ENCODE data around the gene AOAH. TPM values are rescaled to one million over a fixed set of nuclear protein-coding genes. Genes with fewer than 3 reads are reported as not detected.

AOAH gene
- total RNA-seq, 1 experiment from 2014 or later: not detected

- Histone ChIP-seq H3K4me1 (ENCODE audit: insufficient read depth, low read length, poor library complexity, severe bottlenecking) (no peaks in the 10 kb centered on the region), H3K4me3 (ENCODE audit: low read depth, low read length, poor library complexity, severe bottlenecking) (no peak overlapping the region), H3K27ac (ENCODE audit: low read depth, low read length, poor library complexity, severe bottlenecking) (no peak overlapping the region), H3K36me3 (ENCODE audit: insufficient read depth, low read length, poor library complexity, severe bottlenecking) (no peaks in the 10 kb centered on the region), H3K27me3 (replicated peaks; ENCODE audit: insufficient read depth, low read depth, low read length, poor library complexity) (no peaks in the 10 kb centered on the region), H3K9me3 (ENCODE audit: low read depth, low read length, poor library complexity, severe bottlenecking) (no peaks in the 10 kb centered on the region)
- ChIA-PET POLR2A (ENCODE audit: low non-redundant PET) (no interaction called here), CTCF (interaction anchor here (0.5 to 1.1 kb wide), 3 partner anchors 11 to 225 kb away, joined by 3 to 5 read pairs (median 3); no protein-coding TSS in a partner anchor)
- peak; percentile 57 for DNase-seq (ENCODE audit: low spot score)
- TF ChIP-seq EZH2 (IDR thresholded peaks at IDR 0.05; ENCODE audit: borderline replicate concordance, low read depth, low read length, poor library complexity, severe bottlenecking) (no peak), CTCF (conservative IDR thresholded peaks at IDR 0.05; ENCODE audit: low read depth, low read length) (peak; percentile 78)
- intact Hi-C loops (cut with micrococcal nuclease; ENCODE audit: unreplicated experiment): loop anchor here (2.0 to 5.0 kb wide), 2 partner anchors 199 to 727 kb away; no protein-coding TSS in a partner anchor
- no TSS peak for BruUV-seq (replicated peaks)
Observed at GRCh38 chr7:36473454-36474282, 250.6 kb downstream of the AOAH start.

- Histone ChIP-seq H3K27ac (ENCODE audit: low read depth, low read length, poor library complexity, severe bottlenecking) (no peak overlapping the region), H3K36me3 (ENCODE audit: insufficient read depth, low read length, poor library complexity, severe bottlenecking) (no peaks in the 10 kb centered on the region), H3K9me3 (ENCODE audit: low read depth, low read length, poor library complexity, severe bottlenecking) (no peaks in the 10 kb centered on the region), H3K27me3 (replicated peaks; ENCODE audit: insufficient read depth, low read depth, low read length, poor library complexity) (no peaks in the 10 kb centered on the region), H3K4me1 (ENCODE audit: insufficient read depth, low read length, poor library complexity, severe bottlenecking) (no peaks in the 10 kb centered on the region), H3K4me3 (ENCODE audit: low read depth, low read length, poor library complexity, severe bottlenecking) (no peak overlapping the region)
- ChIA-PET POLR2A (ENCODE audit: low non-redundant PET) (no interaction called here), CTCF (no interaction called here)
- BruUV-seq (replicated peaks): no TSS peak
- DNase-seq (ENCODE audit: low spot score): no peak
- TF ChIP-seq EZH2 (IDR thresholded peaks at IDR 0.05; ENCODE audit: borderline replicate concordance, low read depth, low read length, poor library complexity, severe bottlenecking): no peak
- intact Hi-C loops (cut with micrococcal nuclease; ENCODE audit: unreplicated experiment): loop anchor here (2.0 to 5.0 kb wide), 2 partner anchors 200 to 729 kb away; no protein-coding TSS in a partner anchor
Observed at GRCh38 chr7:36472141-36472729, 252.1 kb downstream of the AOAH start.

- POLR2A ChIA-PET (ENCODE audit: low non-redundant PET): no interaction called here
- Histone ChIP-seq H3K27me3 (replicated peaks; ENCODE audit: insufficient read depth, low read depth, low read length, poor library complexity) (no peaks in the 10 kb centered on the region), H3K27ac (ENCODE audit: low read depth, low read length, poor library complexity, severe bottlenecking) (no peak overlapping the region), H3K4me1 (ENCODE audit: insufficient read depth, low read length, poor library complexity, severe bottlenecking) (no peaks in the 10 kb centered on the region), H3K9me3 (ENCODE audit: low read depth, low read length, poor library complexity, severe bottlenecking) (no peaks in the 10 kb centered on the region), H3K4me3 (ENCODE audit: low read depth, low read length, poor library complexity, severe bottlenecking) (no peak overlapping the region), H3K36me3 (ENCODE audit: insufficient read depth, low read length, poor library complexity, severe bottlenecking) (no peaks in the 10 kb centered on the region)
- no peak for DNase-seq (ENCODE audit: low spot score)
- TF ChIP-seq EZH2 (IDR thresholded peaks at IDR 0.05; ENCODE audit: borderline replicate concordance, low read depth, low read length, poor library complexity, severe bottlenecking) (no peak), CTCF (conservative IDR thresholded peaks at IDR 0.05; ENCODE audit: low read depth, low read length) (no peak)
- CTCF ChIA-PET: no interaction called here
- BruUV-seq (replicated peaks): no TSS peak
- intact Hi-C loops (cut with micrococcal nuclease; ENCODE audit: unreplicated experiment): no loop called here
Observed at GRCh38 chr7:36469236-36469635, 255.1 kb downstream of the AOAH start.
